CD4-positive, alpha-beta memory T cell (primary cell): ENCODE measurements around the gene INSIG1. TPM values are rescaled to one million over a fixed set of nuclear protein-coding genes. Genes with fewer than 3 reads are reported as not detected.

Source experiments
- CTCF ChIA-PET: fragments of 350-600 bp; sonication (Branson Sonifier 250); formaldehyde crosslinking; loops from one replicate; lab custom pipeline; 2021; ENCODE audit warnings: inconsistent platforms; ENCODE audit not compliant: partially characterized antibody; lab: Charles Lee
- POLR2A ChIA-PET: fragments of 350-600 bp; sonication (Branson Sonifier 250); formaldehyde crosslinking; loops from one replicate; lab custom pipeline; 2021; ENCODE audit not compliant: partially characterized antibody; lab: Charles Lee
- DNase-seq, 5 donors: peaks; one replicate each; pipeline versions ENCODE4 v3.0.0 to v3.0.0-alpha.2; 2020 to 2022; ENCODE audit warnings: mixed read lengths in 1 of 5
- H3K27ac ChIP-seq: one replicate; pipeline ENCODE4 v1.7.0; 2013; ENCODE audit warnings: low read depth, low read length
- H3K27me3 ChIP-seq: 2 replicates; pipeline ENCODE4 v1.7.0; 2013; ENCODE audit warnings: mild to moderate bottlenecking, low read length, moderate library complexity; ENCODE audit not compliant: insufficient read depth
- H3K36me3 ChIP-seq: 2 replicates; pipeline ENCODE4 v1.7.0; 2013; ENCODE audit warnings: mild to moderate bottlenecking, low read length, moderate library complexity; ENCODE audit not compliant: insufficient read depth
- H3K4me1 ChIP-seq: 2 replicates; pipeline ENCODE4 v1.7.0; 2013; ENCODE audit warnings: mild to moderate bottlenecking, low read length, moderate library complexity; ENCODE audit not compliant: insufficient read depth
- H3K4me3 ChIP-seq, 2 donors: one replicate each; pipeline ENCODE4 v1.7.0; 2013; ENCODE audit warnings: low read length in 2 of 2, mild to moderate bottlenecking in 1 of 2
- H3K9me3 ChIP-seq, 2 donors: one replicate each; pipeline ENCODE4 v1.7.0; 2013; ENCODE audit warnings: low read length in 2 of 2, control low read depth in 1 of 2; ENCODE audit not compliant: control insufficient read depth in 1 of 2
- H3K27ac Mint-ChIP-seq, 7 donors: one replicate each; pipeline ENCODE4 v1.8.0; 2020 to 2021; ENCODE audit warnings: mixed read lengths in 7 of 7, mild to moderate bottlenecking in 6 of 7, inconsistent platforms in 3 of 7, moderate library complexity in 3 of 7
- H3K27me3 Mint-ChIP-seq, 2 donors: one replicate each; pipeline ENCODE4 v1.8.0; 2020 to 2021; ENCODE audit warnings: mixed read lengths in 2 of 2
- H3K36me3 Mint-ChIP-seq, 2 donors: one replicate each; pipeline ENCODE4 v1.8.0; 2020 to 2021; ENCODE audit warnings: mixed read lengths in 2 of 2, inconsistent platforms in 1 of 2, mild to moderate bottlenecking in 1 of 2
- H3K4me1 Mint-ChIP-seq, 4 donors: one replicate each; pipeline ENCODE4 v1.8.0; 2020 to 2021; ENCODE audit warnings: mixed read lengths in 4 of 4, mild to moderate bottlenecking in 1 of 4
- H3K4me3 Mint-ChIP-seq, 8 donors: one replicate each; pipeline ENCODE4 v1.8.0; 2020 to 2021; ENCODE audit warnings: mixed read lengths in 8 of 8, mild to moderate bottlenecking in 7 of 8, moderate library complexity in 6 of 8, inconsistent platforms in 3 of 8
- H3K9me3 Mint-ChIP-seq, 8 donors: one replicate each; pipeline ENCODE4 v1.8.0; 2020 to 2021; ENCODE audit warnings: mixed read lengths in 8 of 8, mild to moderate bottlenecking in 5 of 8, inconsistent platforms in 3 of 8, moderate library complexity in 1 of 8
- intact Hi-C: fragments of 100-400 bp; cut with micrococcal nuclease; formaldehyde crosslinking; loops from one replicate; pipeline ENCODE4 v1.15.1; 2023
- polyA plus RNA-seq, 2 donors: library from polyadenylated mRNA; unstranded; fragments of 300-500 nt; fragmentation: Illumina TruSeq; gene quantifications; one replicate each; pipeline ENCODE4 v1.2.3, GENCODE V29; 2021
- total RNA-seq, 2 experiments: library from RNA; stranded (reverse); gene quantifications; one replicate each; pipeline ENCODE4 v1.2.3, GENCODE V29; 2021

The INSIG1 gene
- total and polyA plus RNA-seq, 4 experiments from 2014 or later = 28.1 to 43.0 (median 41.7) TPM

- peaks cover 35 to 57% of the 10 kb centered on the region in 2 donors for H3K36me3 Mint-ChIP-seq
- POLR2A ChIA-PET = no interaction called here
- peak overlapping the region in 1 of 7 donors; percentile 23 for H3K27ac Mint-ChIP-seq
Observed at GRCh38 chr7:155309021-155309338, 11.3 kb downstream of the INSIG1 start.

DNA sequence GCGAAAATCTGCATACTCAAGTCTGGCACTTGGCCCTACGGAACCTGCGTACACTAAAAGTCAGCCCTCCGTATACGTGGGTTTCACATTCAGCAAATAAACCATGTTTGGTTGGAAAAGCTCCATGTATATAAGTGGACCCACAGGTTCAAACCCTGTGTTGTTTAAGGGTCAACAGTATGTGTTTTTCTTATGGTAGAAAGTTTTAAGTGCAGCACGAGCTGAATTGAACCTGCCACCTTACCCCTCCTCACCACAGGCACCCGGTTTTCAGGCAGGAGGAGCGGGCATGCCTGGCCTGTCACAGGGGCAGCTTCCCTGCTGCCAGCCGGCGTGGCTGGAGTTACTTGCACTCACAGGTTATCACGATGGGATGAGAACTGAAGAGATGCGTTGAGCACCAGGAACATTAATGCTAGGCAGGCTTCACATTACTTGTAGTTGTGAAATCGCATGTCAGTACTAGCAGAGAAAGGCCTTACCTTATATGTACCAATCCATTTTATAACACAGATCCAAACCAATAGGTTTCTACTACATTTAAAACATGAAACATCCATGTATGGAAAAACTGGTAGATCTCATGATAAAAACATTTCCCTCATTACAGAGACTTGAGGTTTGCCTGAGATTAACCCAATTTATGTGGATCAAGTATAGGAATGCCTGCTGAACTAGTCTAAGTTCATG is 12.9 kb downstream of the INSIG1 start:
- H3K9me3 ChIP-seq = no peaks in the 10 kb centered on the region
- no peaks in the 10 kb centered on the region for H3K4me1 ChIP-seq
- H3K36me3 ChIP-seq = peaks cover 29% of the 10 kb centered on the region
- peak overlapping the region in 1 of 7 donors; percentile 41 for H3K27ac Mint-ChIP-seq
- peaks cover 25 to 48% of the 10 kb centered on the region in 2 donors for H3K36me3 Mint-ChIP-seq
- H3K4me3 ChIP-seq = no peak overlapping the region
- H3K27me3 Mint-ChIP-seq = no peaks in the 10 kb centered on the region
- CTCF ChIA-PET = no interaction called here
- intact Hi-C loops = no loop called here
- no peak overlapping the region for H3K4me3 Mint-ChIP-seq
- H3K27me3 ChIP-seq = no peaks in the 10 kb centered on the region
- POLR2A ChIA-PET = no interaction called here
- no peaks in the 10 kb centered on the region for H3K9me3 Mint-ChIP-seq
- peaks cover 4 to 14% (median 6%) of the 10 kb centered on the region in 4 donors for H3K4me1 Mint-ChIP-seq
- no peak for DNase-seq
- no peak overlapping the region for H3K27ac ChIP-seq

More at GRCh38 chr7:155309021-155309338, 11.3 kb downstream of the INSIG1 start:
- Mint-ChIP-seq H3K9me3 (no peaks in the 10 kb centered on the region), H3K4me3 (no peak overlapping the region), H3K4me1 (peaks cover 4 to 14% (median 6%) of the 10 kb centered on the region in 4 donors), H3K27me3 (no peaks in the 10 kb centered on the region)
- no peak for DNase-seq
- Histone ChIP-seq H3K27me3 (no peaks in the 10 kb centered on the region), H3K36me3 (peaks cover 39% of the 10 kb centered on the region), H3K9me3 (no peaks in the 10 kb centered on the region), H3K4me1 (no peaks in the 10 kb centered on the region), H3K4me3 (no peak overlapping the region), H3K27ac (no peak overlapping the region)
- intact Hi-C loops = no loop called here
- CTCF ChIA-PET = no interaction called here

DNA sequence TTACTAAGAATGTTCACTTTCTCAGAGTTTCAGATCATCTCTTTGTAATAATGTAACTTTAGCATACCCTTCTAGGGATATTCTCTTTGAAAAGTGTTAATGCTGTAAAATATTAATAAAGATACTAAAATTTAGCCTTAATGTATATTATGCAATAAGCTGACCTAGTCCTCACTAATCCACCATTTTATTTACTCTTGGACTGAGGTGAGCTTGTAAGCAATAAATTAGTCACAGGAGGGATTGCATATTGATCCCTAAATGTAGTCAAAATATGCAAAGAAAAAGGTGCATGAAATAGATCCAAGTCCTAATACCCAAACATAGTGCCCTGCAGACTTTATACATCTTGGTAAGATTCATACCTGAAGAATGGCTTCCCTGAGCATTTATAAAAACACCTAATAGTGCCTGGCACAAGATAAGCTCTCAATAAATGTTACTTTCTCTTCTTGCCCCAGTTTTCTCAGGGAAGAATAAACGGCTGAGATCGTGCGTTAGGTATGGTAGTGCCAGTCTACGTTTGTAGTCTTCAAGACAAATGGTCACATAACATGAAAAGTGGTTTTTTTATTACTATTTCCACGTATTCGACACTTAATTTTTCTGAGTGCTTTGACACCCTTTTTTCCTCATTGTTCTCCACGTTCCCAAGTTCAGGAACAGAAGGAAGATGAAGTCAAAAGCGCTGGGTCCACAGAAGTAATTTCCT is 14.3 kb downstream of the INSIG1 start:
- POLR2A ChIA-PET = interaction anchor here (1.5 kb wide), 1 partner anchor 13 kb away, joined by 10 read pairs; the partner anchor contains the start of gene INSIG1
- Mint-ChIP-seq H3K4me1 (peaks cover 3 to 8% (median 4%) of the 10 kb centered on the region in 4 donors), H3K4me3 (no peak overlapping the region), H3K27ac (peak overlapping the region in 1 of 7 donors; percentile 4), H3K36me3 (peaks cover 20 to 40% of the 10 kb centered on the region in 2 donors), H3K27me3 (peaks cover 0 to 2% of the 10 kb centered on the region in 2 donors), H3K9me3 (no peaks in the 10 kb centered on the region)
- intact Hi-C loops = no loop called here
- H3K27me3 ChIP-seq = no peaks in the 10 kb centered on the region
- no peak overlapping the region for H3K27ac ChIP-seq
- H3K4me1 ChIP-seq = no peaks in the 10 kb centered on the region
- no peak for DNase-seq
- CTCF ChIA-PET = interaction anchor here (2.1 kb wide), 1 partner anchor 33 kb away, joined by 5 read pairs; no protein-coding TSS in a partner anchor
- H3K36me3 ChIP-seq = peaks cover 26% of the 10 kb centered on the region
- no peak overlapping the region for H3K4me3 ChIP-seq
- H3K9me3 ChIP-seq = no peaks in the 10 kb centered on the region

DNA sequence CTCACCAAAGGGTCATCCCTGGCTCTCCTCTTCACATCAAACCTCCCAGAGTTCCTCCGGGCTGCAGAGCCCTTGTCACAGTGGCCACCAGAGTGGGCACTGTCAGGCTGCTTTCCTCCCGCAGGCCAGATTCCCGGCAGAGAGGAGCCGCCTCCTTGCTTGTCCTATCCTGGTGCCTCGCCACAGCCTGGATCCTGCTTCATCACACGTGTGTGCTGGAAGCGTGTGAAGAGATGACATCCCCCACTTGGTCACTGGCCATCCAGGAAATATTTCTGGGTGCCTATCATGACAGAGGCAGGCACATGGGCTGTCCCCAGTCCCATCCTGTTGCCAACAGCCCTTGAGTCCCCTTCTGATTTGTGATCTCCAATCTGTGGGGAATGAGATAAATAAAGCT is 15.0 kb downstream of the INSIG1 start:
- Mint-ChIP-seq H3K27me3 (peaks cover 0 to 2% of the 10 kb centered on the region in 2 donors), H3K4me1 (peaks cover 0 to 3% (median 0%) of the 10 kb centered on the region in 4 donors), H3K27ac (peak overlapping the region in 3 of 7 donors; percentile 4 to 48 (median 36)), H3K36me3 (peaks cover 15 to 34% of the 10 kb centered on the region in 2 donors), H3K9me3 (no peaks in the 10 kb centered on the region), H3K4me3 (no peak overlapping the region)
- no peak overlapping the region for H3K4me3 ChIP-seq
- POLR2A ChIA-PET = interaction anchor here (1.5 kb wide), 1 partner anchor 14 kb away, joined by 10 read pairs; the partner anchor contains the start of gene INSIG1
- no peak overlapping the region for H3K27ac ChIP-seq
- CTCF ChIA-PET = interaction anchor here (2.1 kb wide), 1 partner anchor 32 kb away, joined by 5 read pairs; no protein-coding TSS in a partner anchor
- H3K36me3 ChIP-seq = peaks cover 20% of the 10 kb centered on the region
- H3K9me3 ChIP-seq = no peaks in the 10 kb centered on the region
- no peaks in the 10 kb centered on the region for H3K4me1 ChIP-seq
- H3K27me3 ChIP-seq = no peaks in the 10 kb centered on the region
- intact Hi-C loops = no loop called here
- no peak for DNase-seq

- Mint-ChIP-seq H3K27ac (peak overlapping the region in 1 of 7 donors; percentile 48), H3K36me3 (peaks cover 15 to 30% of the 10 kb centered on the region in 2 donors), H3K4me3 (no peak overlapping the region), H3K9me3 (no peaks in the 10 kb centered on the region), H3K27me3 (peaks cover 0 to 2% of the 10 kb centered on the region in 2 donors), H3K4me1 (peaks cover 0 to 3% (median 0%) of the 10 kb centered on the region in 4 donors)
- DNase-seq = no peak
- H3K9me3 ChIP-seq = no peaks in the 10 kb centered on the region
- H3K27me3 ChIP-seq = no peaks in the 10 kb centered on the region
- H3K36me3 ChIP-seq = peaks cover 15% of the 10 kb centered on the region
- intact Hi-C loops = no loop called here
- H3K4me1 ChIP-seq = no peaks in the 10 kb centered on the region
- CTCF ChIA-PET = interaction anchor here (2.1 kb wide), 1 partner anchor 32 kb away, joined by 5 read pairs; no protein-coding TSS in a partner anchor
- POLR2A ChIA-PET = interaction anchor here (1.5 kb wide), 1 partner anchor 15 kb away, joined by 10 read pairs; the partner anchor contains the start of gene INSIG1
- H3K27ac ChIP-seq = no peak overlapping the region
- H3K4me3 ChIP-seq = no peak overlapping the region
Observed at GRCh38 chr7:155313096-155313495, 15.4 kb downstream of the INSIG1 start.

- H3K9me3 ChIP-seq = no peaks in the 10 kb centered on the region
- no peaks in the 10 kb centered on the region for H3K9me3 Mint-ChIP-seq
- no peak overlapping the region for H3K4me3 ChIP-seq
- intact Hi-C loops = no loop called here
- ChIA-PET POLR2A (interaction anchor here (1.0 kb wide), 1 partner anchor 111 kb away, joined by 3 read pairs; no protein-coding TSS in a partner anchor), CTCF (no interaction called here)
- H3K4me3 Mint-ChIP-seq = no peak overlapping the region
- no peak overlapping the region for H3K27ac Mint-ChIP-seq
- no peaks in the 10 kb centered on the region for H3K4me1 Mint-ChIP-seq
- peaks cover 0 to 3% of the 10 kb centered on the region in 2 donors for H3K27me3 Mint-ChIP-seq
- no peak overlapping the region for H3K27ac ChIP-seq
- no peak for DNase-seq
- no peaks in the 10 kb centered on the region for H3K27me3 ChIP-seq
- H3K36me3 ChIP-seq = no peaks in the 10 kb centered on the region
- H3K4me1 ChIP-seq = no peaks in the 10 kb centered on the region
- H3K36me3 Mint-ChIP-seq = peaks cover 0 to 5% of the 10 kb centered on the region in 2 donors
Observed at GRCh38 chr7:155315977-155316376, 18.3 kb downstream of the INSIG1 start.
